Esophagus muscularis mucosa (tissue), 4 donors: ENCODE data around the gene CRYAA. TPM values are rescaled to one million over a fixed set of nuclear protein-coding genes. Genes with fewer than 3 reads are reported as not detected.
A peak's percentile ranks its signal among the peaks of the same experiment; 100 is the strongest.
"Not testable (repeated sequence)": the region's sequence is repeated elsewhere in the genome, so short reads cannot be mapped to it uniquely, and the experiment has no call there.

Experiments used
- DNase-seq: peaks from one replicate; pipeline ENCODE4 v3.0.0-alpha.2; 2017; ENCODE audit errors: extremely low spot score
- H3K27ac ChIP-seq, 4 donors: fragments of 200-600 bp; sonication (generic); replicated peaks in 1 of 4; 1 replicate in 3 of 4; 2 replicates in 1 of 4; pipeline ENCODE4 v1.5.1; 2016 to 2019; ENCODE audit warnings: mild to moderate bottlenecking in 1 of 4
- H3K27me3 ChIP-seq, 4 donors: fragments of 200-600 bp; sonication (generic); one replicate each; pipeline versions ENCODE4 v1.5.1 to v1.6.0; 2016 to 2019
- H3K36me3 ChIP-seq, 4 donors: fragments of 200-600 bp; sonication (generic); one replicate each; pipeline ENCODE4 v1.5.1; 2016 to 2019
- H3K4me1 ChIP-seq, 4 donors: fragments of 200-600 bp; sonication (generic); one replicate each; pipeline ENCODE4 v1.5.1; 2016 to 2019
- H3K4me3 ChIP-seq, 4 donors: fragments of 200-600 bp; sonication (generic); 1 replicate in 2 of 4; 2 replicates in 2 of 4; pipeline ENCODE4 v1.5.1; 2016 to 2019; ENCODE audit warnings: mild to moderate bottlenecking in 4 of 4, moderate library complexity in 1 of 4
- H3K9me3 ChIP-seq, 4 donors: fragments of 200-600 bp; sonication (generic); 1 replicate in 3 of 4; 2 replicates in 1 of 4; pipeline ENCODE4 v1.5.1; 2016 to 2019
- CTCF ChIP-seq, 3 experiments: fragments of 200-600 bp in 2 of 3; fragments of 450-650 bp in 1 of 3; sonication (generic) in 2 of 3; IDR thresholded peaks; one replicate each; pipeline ENCODE4 v1.5.1; 2017 to 2019; ENCODE audit warnings: antibody characterized with exemption in 3 of 3, mild to moderate bottlenecking in 2 of 3, moderate library complexity in 1 of 3
- EP300 ChIP-seq: sonication (generic); formaldehyde crosslinking; IDR thresholded peaks from one replicate; pipeline ENCODE4 v1.6.1; 2017; ENCODE audit warnings: antibody characterized with exemption
- POLR2A ChIP-seq: fragments of 450-650 bp; IDR thresholded peaks from one replicate; pipeline ENCODE4 v1.6.1; 2017; ENCODE audit warnings: antibody characterized with exemption, moderate library complexity, mild to moderate bottlenecking, low read depth
- POLR2AphosphoS5 ChIP-seq, 2 donors: sonication (generic); formaldehyde crosslinking; IDR thresholded peaks; one replicate each; pipeline ENCODE4 v1.6.1; 2017; ENCODE audit warnings: antibody characterized with exemption in 2 of 2
- WGBS: methylation state at CpG from one replicate; pipeline ENCODE4 v1.1.5; 2018; 5-methylcytosine and 5-hydroxymethylcytosine counted together
- intact Hi-C: fragments of 100-400 bp; cut with DNase I; formaldehyde crosslinking; loops from one replicate; pipeline ENCODE4 v1.15.1; 2023
- total RNA-seq, 4 donors: library from RNA; depleted of rRNA; stranded (reverse); fragments of >200 nt; gene quantifications; one replicate each; pipeline versions ENCODE4 v1.1.0 to v1.2.1, GENCODE V29; 2016

CRYAA gene
- total RNA-seq, 4 donors from 2014 or later: not detected

- H3K27me3 ChIP-seq, H3K9me3 ChIP-seq, H3K4me3 ChIP-seq, intact Hi-C loops, DNase-seq, H3K27ac ChIP-seq, H3K36me3 ChIP-seq, H3K4me1 ChIP-seq: not testable (repeated sequence)
- no CpG with 5 or more reads among the region's 15 CpGs for WGBS
Measured at GRCh38 chr21:43181033-43181432, 12.2 kb downstream of the CRYAA start.

- H3K9me3 ChIP-seq, H3K4me3 ChIP-seq, H3K36me3 ChIP-seq, H3K27me3 ChIP-seq, DNase-seq, H3K27ac ChIP-seq, intact Hi-C loops: not testable (repeated sequence)
- no CpG with 5 or more reads among the region's 7 CpGs for WGBS
- H3K4me1 ChIP-seq: peaks cover 0 to 12% (median 8%) of the 10 kb centered on the region in 4 donors
Measured at GRCh38 chr21:43187268-43187667, 18.5 kb downstream of the CRYAA start.

- H3K9me3 ChIP-seq: no peaks in the 10 kb centered on the region
- no peak for DNase-seq
- 97% methylated on average over 4 of the region's 4 CpGs for WGBS
- no peaks in the 10 kb centered on the region for H3K27me3 ChIP-seq
- H3K27ac ChIP-seq: no peak overlapping the region
- TF ChIP-seq POLR2AphosphoS5 (IDR thresholded peaks at IDR 0.05) (no peak), POLR2A (no peak), EP300 (no peak), CTCF (IDR thresholded peaks at IDR 0.05) (no peak)
- H3K36me3 ChIP-seq: no peaks in the 10 kb centered on the region
- peaks cover 0 to 12% (median 8%) of the 10 kb centered on the region in 4 donors for H3K4me1 ChIP-seq
- no peak overlapping the region for H3K4me3 ChIP-seq
- intact Hi-C loops: no loop called here
Measured at GRCh38 chr21:43187715-43188114, 18.9 kb downstream of the CRYAA start.

GRCh38 chr21:43188181-43188580 lies 19.4 kb downstream of the CRYAA start:
- no peak for DNase-seq
- no peak overlapping the region for H3K27ac ChIP-seq
- H3K36me3 ChIP-seq: no peaks in the 10 kb centered on the region
- peaks cover 0 to 12% (median 8%) of the 10 kb centered on the region in 4 donors for H3K4me1 ChIP-seq
- H3K9me3 ChIP-seq: no peaks in the 10 kb centered on the region
- intact Hi-C loops: no loop called here
- no peak for TF ChIP-seq POLR2AphosphoS5 (IDR thresholded peaks at IDR 0.05)
- no peak for TF ChIP-seq CTCF (IDR thresholded peaks at IDR 0.05)
- TF ChIP-seq EP300: no peak
- no peak for TF ChIP-seq POLR2A
- WGBS: 91% methylated on average over 8 of the region's 8 CpGs
- no peak overlapping the region for H3K4me3 ChIP-seq
- H3K27me3 ChIP-seq: no peaks in the 10 kb centered on the region

- no peak for TF ChIP-seq POLR2AphosphoS5 (IDR thresholded peaks at IDR 0.05)
- TF ChIP-seq EP300: no peak
- no peak for TF ChIP-seq CTCF (IDR thresholded peaks at IDR 0.05)
- WGBS: 59% methylated on average over 15 of the region's 15 CpGs
- intact Hi-C loops: no loop called here
- peaks cover 2 to 15% (median 9%) of the 10 kb centered on the region in 4 donors for H3K4me1 ChIP-seq
- H3K36me3 ChIP-seq: no peaks in the 10 kb centered on the region
- H3K4me3 ChIP-seq: no peak overlapping the region
- peaks cover 0 to 5% (median 0%) of the 10 kb centered on the region in 4 donors for H3K27me3 ChIP-seq
- peak overlapping the region in 1 of 4 donors; percentile 6 for H3K27ac ChIP-seq
- no peak for DNase-seq
- H3K9me3 ChIP-seq: no peaks in the 10 kb centered on the region
Measured at GRCh38 chr21:43188592-43189210, 19.9 kb downstream of the CRYAA start.

GRCh38 chr21:43189936-43190335 lies 21.1 kb downstream of the CRYAA start:
- WGBS: 91% methylated on average over 6 of the region's 6 CpGs
- TF ChIP-seq POLR2A: no peak
- TF ChIP-seq POLR2AphosphoS5 (IDR thresholded peaks at IDR 0.05): no peak
- TF ChIP-seq EP300: no peak
- no peak for TF ChIP-seq CTCF (IDR thresholded peaks at IDR 0.05)
- Histone ChIP-seq H3K36me3 (no peaks in the 10 kb centered on the region), H3K27me3 (peaks cover 0 to 17% (median 0%) of the 10 kb centered on the region in 4 donors), H3K9me3 (no peaks in the 10 kb centered on the region), H3K4me3 (no peak overlapping the region), H3K27ac (no peak overlapping the region), H3K4me1 (peaks cover 9 to 23% (median 15%) of the 10 kb centered on the region in 4 donors)
- DNase-seq: no peak
- intact Hi-C loops: no loop called here
